Effector memory CD4-positive, alpha-beta T cell (primary cell): ENCODE results near the gene SLC25A47.
A peak's percentile ranks its signal among the peaks of the same experiment; 100 is the strongest.

Experiments
- DNase-seq, 3 donors: peaks; one replicate each; pipeline ENCODE4 v3.0.0-alpha.2; 2020
- H3K27ac ChIP-seq: 2 replicates; pipeline ENCODE4 v1.7.0; 2013; ENCODE audit warnings: mild to moderate bottlenecking, low read length, moderate library complexity; ENCODE audit not compliant: insufficient read depth, poor library complexity, severe bottlenecking
- H3K27me3 ChIP-seq: replicated peaks from 2 replicates; pipeline ENCODE4 v1.7.0; 2013; ENCODE audit warnings: mild to moderate bottlenecking, low read length; ENCODE audit not compliant: insufficient read depth, control insufficient read depth, poor library complexity, severe bottlenecking
- H3K36me3 ChIP-seq: 2 replicates; pipeline ENCODE4 v1.7.0; 2013; ENCODE audit warnings: mild to moderate bottlenecking, low read length, moderate library complexity; ENCODE audit not compliant: control insufficient read depth, insufficient read depth
- H3K4me1 ChIP-seq: 2 replicates; pipeline ENCODE4 v1.7.0; 2013; ENCODE audit warnings: low read length, mild to moderate bottlenecking; ENCODE audit not compliant: control insufficient read depth, insufficient read depth, poor library complexity, severe bottlenecking
- H3K4me3 ChIP-seq: 2 replicates; pipeline ENCODE4 v1.7.0; 2013; ENCODE audit warnings: low read length, low read depth, mild to moderate bottlenecking; ENCODE audit not compliant: insufficient read depth, poor library complexity, severe bottlenecking
- H3K9me3 ChIP-seq: 2 replicates; pipeline ENCODE4 v1.7.0; 2013; ENCODE audit warnings: mild to moderate bottlenecking, low read length, moderate library complexity; ENCODE audit not compliant: control insufficient read depth

The SLC25A47 gene

GRCh38 chr14:100375266-100375962, 52.3 kb downstream of the SLC25A47 start:
- Histone ChIP-seq H3K4me3 (peak overlapping the region; percentile 78), H3K27ac (peak overlapping the region; percentile 74), H3K36me3 (no peaks in the 10 kb centered on the region), H3K9me3 (no peaks in the 10 kb centered on the region), H3K27me3 (no peaks in the 10 kb centered on the region), H3K4me1 (peaks cover 13% of the 10 kb centered on the region)
- peak in 2 of 3 donors; percentile 4 to 12 for DNase-seq

GRCh38 chr14:100375963-100376735, 53.0 kb downstream of the SLC25A47 start, which contains the start of gene WDR25:
Gene WDR25 (plus strand): TSS chr14:100376485.
- Histone ChIP-seq H3K27ac (peak within 1 kb of the TSS; percentile 74), H3K27me3 (no peaks in the 10 kb centered on the region), H3K36me3 (peaks cover 3% of the 10 kb centered on the region), H3K4me3 (peak within 1 kb of the TSS; percentile 78), H3K4me1 (peaks cover 13% of the 10 kb centered on the region), H3K9me3 (no peaks in the 10 kb centered on the region)
- peak; percentile 85 to 89 (median 87) for DNase-seq

GRCh38 chr14:100376751-100377171, 53.6 kb downstream of the SLC25A47 start:
- H3K36me3 ChIP-seq, result peaks cover 4% of the 10 kb centered on the region
- no peak for DNase-seq
- peak overlapping the region; percentile 78 for H3K4me3 ChIP-seq
- H3K27ac ChIP-seq, result peak overlapping the region; percentile 74
- no peaks in the 10 kb centered on the region for H3K27me3 ChIP-seq
- no peaks in the 10 kb centered on the region for H3K9me3 ChIP-seq
- peaks cover 13% of the 10 kb centered on the region for H3K4me1 ChIP-seq
